Fibroblast of lung (primary cell): ENCODE results near the gene CTNND1.

Experiments
- EZH2 ChIP-seq: IDR thresholded peaks from 2 replicates; pipeline ENCODE4 v1.5.1; 2012; ENCODE audit warnings: low read length, control low read depth, mild to moderate bottlenecking; ENCODE audit errors: missing control alignments
- TF ChIP-seq, protein P1 (sequence below), 2 donors: IDR thresholded peaks in 1 of 2; conservative IDR thresholded peaks in 1 of 2; 1 replicate in 1 of 2; 2 replicates in 1 of 2; pipeline ENCODE4 v1.5.1; 2011 to 2012; ENCODE audit warnings: low read length in 2 of 2, control low read depth in 1 of 2, inconsistent platforms in 1 of 2, low read depth in 1 of 2, mild to moderate bottlenecking in 1 of 2

DNA sequence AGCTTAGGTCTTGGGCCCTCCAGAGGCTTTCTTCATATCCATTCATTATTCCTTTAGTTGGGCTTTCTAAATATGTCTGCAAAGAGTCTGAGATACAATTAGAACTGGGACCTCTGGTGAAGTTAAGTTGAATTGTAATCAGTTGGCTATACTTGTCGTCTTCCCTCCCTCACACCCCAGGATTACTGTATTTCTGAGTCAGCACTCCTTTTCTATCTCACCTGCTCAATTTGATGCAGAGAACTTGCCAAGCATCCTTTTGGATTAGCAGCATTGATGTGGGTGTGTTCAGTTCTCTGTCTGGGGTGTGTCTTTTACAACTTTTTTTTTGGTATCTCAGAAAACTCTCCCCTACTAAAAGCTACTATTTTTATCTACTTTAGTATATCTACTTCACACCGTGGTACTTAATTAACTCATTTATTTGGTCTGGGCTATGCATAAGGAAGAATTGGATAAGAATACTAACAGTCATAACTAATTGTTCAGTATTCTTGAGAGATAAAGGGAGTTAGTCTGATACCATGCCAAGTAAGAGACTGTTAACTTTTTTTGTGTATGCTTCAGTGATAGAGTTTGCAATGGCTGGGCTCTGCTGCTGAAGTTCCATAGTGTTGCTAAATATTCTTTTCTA is 15.1 kb downstream of the CTNND1 start:
- TF ChIP-seq, protein P1, sequence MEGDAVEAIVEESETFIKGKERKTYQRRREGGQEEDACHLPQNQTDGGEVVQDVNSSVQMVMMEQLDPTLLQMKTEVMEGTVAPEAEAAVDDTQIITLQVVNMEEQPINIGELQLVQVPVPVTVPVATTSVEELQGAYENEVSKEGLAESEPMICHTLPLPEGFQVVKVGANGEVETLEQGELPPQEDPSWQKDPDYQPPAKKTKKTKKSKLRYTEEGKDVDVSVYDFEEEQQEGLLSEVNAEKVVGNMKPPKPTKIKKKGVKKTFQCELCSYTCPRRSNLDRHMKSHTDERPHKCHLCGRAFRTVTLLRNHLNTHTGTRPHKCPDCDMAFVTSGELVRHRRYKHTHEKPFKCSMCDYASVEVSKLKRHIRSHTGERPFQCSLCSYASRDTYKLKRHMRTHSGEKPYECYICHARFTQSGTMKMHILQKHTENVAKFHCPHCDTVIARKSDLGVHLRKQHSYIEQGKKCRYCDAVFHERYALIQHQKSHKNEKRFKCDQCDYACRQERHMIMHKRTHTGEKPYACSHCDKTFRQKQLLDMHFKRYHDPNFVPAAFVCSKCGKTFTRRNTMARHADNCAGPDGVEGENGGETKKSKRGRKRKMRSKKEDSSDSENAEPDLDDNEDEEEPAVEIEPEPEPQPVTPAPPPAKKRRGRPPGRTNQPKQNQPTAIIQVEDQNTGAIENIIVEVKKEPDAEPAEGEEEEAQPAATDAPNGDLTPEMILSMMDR (conservative IDR thresholded peaks at IDR 0.05 in 1 of 2, IDR thresholded peaks at IDR 0.05 in 1 of 2; ENCODE audit: low read depth in 1 of 2, low read length in 2 of 2), result no peak
- TF ChIP-seq EZH2, result no peak
